Subcutaneous abdominal adipose tissue (tissue), 5 donors: ENCODE data around the gene PTPRD.

Source experiments
- H3K27ac ChIP-seq: one replicate; pipeline ENCODE4 v1.7.0; 2013; ENCODE audit warnings: low read depth, mild to moderate bottlenecking, inconsistent platforms, low read length, moderate library complexity
- H3K27me3 ChIP-seq, 5 donors: one replicate each; pipeline ENCODE4 v1.7.0; 2013; ENCODE audit warnings: low read length in 5 of 5, inconsistent platforms in 1 of 5; ENCODE audit not compliant: control insufficient read depth in 5 of 5, insufficient read depth in 4 of 5
- H3K36me3 ChIP-seq, 5 donors: one replicate each; pipeline ENCODE4 v1.7.0; 2013; ENCODE audit warnings: low read length in 5 of 5; ENCODE audit not compliant: control insufficient read depth in 5 of 5, insufficient read depth in 5 of 5
- H3K4me1 ChIP-seq, 5 donors: one replicate each; pipeline ENCODE4 v1.7.0; 2013; ENCODE audit warnings: low read length in 5 of 5, mild to moderate bottlenecking in 3 of 5, moderate library complexity in 1 of 5; ENCODE audit not compliant: control insufficient read depth in 5 of 5, insufficient read depth in 5 of 5
- H3K4me3 ChIP-seq, 5 donors: one replicate each; pipeline ENCODE4 v1.7.0; 2013; ENCODE audit warnings: low read length in 5 of 5, low read depth in 1 of 5
- H3K9ac ChIP-seq, 5 donors: one replicate each; pipeline ENCODE4 v1.7.0; 2013; ENCODE audit warnings: low read length in 5 of 5, mild to moderate bottlenecking in 4 of 5, moderate library complexity in 3 of 5
- H3K9me3 ChIP-seq, 5 donors: one replicate each; pipeline ENCODE4 v1.7.0; 2013; ENCODE audit warnings: low read length in 5 of 5; ENCODE audit not compliant: control insufficient read depth in 5 of 5
- donor health status: healthy.
- donor health status: healthy.
- donor health status: healthy.
- donor health status: healthy.
- donor health status: healthy.

PTPRD gene

GRCh38 chr9:9214066-9214465 is 1398.7 kb downstream of the PTPRD start:
- no peaks in the 10 kb centered on the region for H3K4me1 ChIP-seq
- no peaks in the 10 kb centered on the region for H3K27me3 ChIP-seq
- no peak overlapping the region for H3K9ac ChIP-seq
- H3K36me3 ChIP-seq, result no peaks in the 10 kb centered on the region
- no peak overlapping the region for H3K4me3 ChIP-seq
- no peak overlapping the region for H3K27ac ChIP-seq
- no peaks in the 10 kb centered on the region for H3K9me3 ChIP-seq

- Histone ChIP-seq H3K27me3 (no peaks in the 10 kb centered on the region), H3K27ac (no peak overlapping the region), H3K36me3 (no peaks in the 10 kb centered on the region), H3K4me3 (no peak overlapping the region), H3K9me3 (no peaks in the 10 kb centered on the region), H3K9ac (no peak overlapping the region), H3K4me1 (no peaks in the 10 kb centered on the region)
Observed at GRCh38 chr9:9212963-9213362, 1399.8 kb downstream of the PTPRD start.

- Histone ChIP-seq H3K4me1 (no peaks in the 10 kb centered on the region), H3K36me3 (no peaks in the 10 kb centered on the region)
Observed at GRCh38 chr9:9202276-9202675, 1410.5 kb downstream of the PTPRD start.

GRCh38 chr9:9186086-9186485 is 1426.7 kb downstream of the PTPRD start:
- H3K9ac ChIP-seq, result no peak overlapping the region
- no peak overlapping the region for H3K27ac ChIP-seq
- no peaks in the 10 kb centered on the region for H3K9me3 ChIP-seq
- H3K4me3 ChIP-seq, result no peak overlapping the region
- H3K36me3 ChIP-seq, result no peaks in the 10 kb centered on the region
- no peaks in the 10 kb centered on the region for H3K4me1 ChIP-seq
- no peaks in the 10 kb centered on the region for H3K27me3 ChIP-seq

More at GRCh38 chr9:9202276-9202675, 1410.5 kb downstream of the PTPRD start:
- Histone ChIP-seq H3K27ac (no peak overlapping the region), H3K9me3 (no peaks in the 10 kb centered on the region), H3K9ac (no peak overlapping the region), H3K27me3 (no peaks in the 10 kb centered on the region), H3K4me3 (no peak overlapping the region)

- Histone ChIP-seq H3K36me3 (no peaks in the 10 kb centered on the region), H3K9me3 (no peaks in the 10 kb centered on the region), H3K4me1 (no peaks in the 10 kb centered on the region), H3K27ac (no peak overlapping the region), H3K4me3 (no peak overlapping the region), H3K9ac (no peak overlapping the region), H3K27me3 (no peaks in the 10 kb centered on the region)
Observed at GRCh38 chr9:9182431-9182830, 1430.4 kb downstream of the PTPRD start.

GRCh38 chr9:9177081-9177480 is 1435.7 kb downstream of the PTPRD start:
- no peak overlapping the region for H3K9ac ChIP-seq
- H3K4me3 ChIP-seq, result no peak overlapping the region
- no peaks in the 10 kb centered on the region for H3K36me3 ChIP-seq
- peaks cover 0 to 4% (median 0%) of the 10 kb centered on the region in 5 donors for H3K4me1 ChIP-seq
- no peak overlapping the region for H3K27ac ChIP-seq
- no peaks in the 10 kb centered on the region for H3K9me3 ChIP-seq
- no peaks in the 10 kb centered on the region for H3K27me3 ChIP-seq

GRCh38 chr9:9174358-9174757 is 1438.4 kb downstream of the PTPRD start:
- H3K9me3 ChIP-seq, result no peaks in the 10 kb centered on the region
- no peaks in the 10 kb centered on the region for H3K36me3 ChIP-seq
- no peak overlapping the region for H3K9ac ChIP-seq
- peaks cover 0 to 4% (median 0%) of the 10 kb centered on the region in 5 donors for H3K4me1 ChIP-seq
- H3K27me3 ChIP-seq, result no peaks in the 10 kb centered on the region
- no peak overlapping the region for H3K4me3 ChIP-seq
- H3K27ac ChIP-seq, result no peak overlapping the region

GRCh38 chr9:9173264-9173663 is 1439.5 kb downstream of the PTPRD start:
- no peak overlapping the region for H3K9ac ChIP-seq
- H3K27ac ChIP-seq, result no peak overlapping the region
- no peaks in the 10 kb centered on the region for H3K27me3 ChIP-seq
- H3K36me3 ChIP-seq, result no peaks in the 10 kb centered on the region
- no peaks in the 10 kb centered on the region for H3K9me3 ChIP-seq
- H3K4me1 ChIP-seq, result peaks cover 0 to 4% (median 0%) of the 10 kb centered on the region in 5 donors
- no peak overlapping the region for H3K4me3 ChIP-seq

- Histone ChIP-seq H3K4me1 (peaks cover 0 to 4% (median 0%) of the 10 kb centered on the region in 5 donors), H3K9me3 (no peaks in the 10 kb centered on the region), H3K27ac (no peak overlapping the region), H3K27me3 (no peaks in the 10 kb centered on the region), H3K36me3 (no peaks in the 10 kb centered on the region), H3K9ac (no peak overlapping the region), H3K4me3 (no peak overlapping the region)
Observed at GRCh38 chr9:9170439-9171134, 1442.2 kb downstream of the PTPRD start.

GRCh38 chr9:9142001-9142400 is 1470.8 kb downstream of the PTPRD start:
- Histone ChIP-seq H3K27ac (no peak overlapping the region), H3K27me3 (no peaks in the 10 kb centered on the region), H3K9me3 (no peaks in the 10 kb centered on the region), H3K36me3 (no peaks in the 10 kb centered on the region), H3K4me3 (no peak overlapping the region), H3K9ac (no peak overlapping the region), H3K4me1 (no peaks in the 10 kb centered on the region)
